ENCODE measurements around the gene HTRA3.
"Not testable (repeated sequence)": the region's sequence is repeated elsewhere in the genome, so short reads cannot be mapped to it uniquely, and the experiment has no call there.

HTRA3 gene

DNA sequence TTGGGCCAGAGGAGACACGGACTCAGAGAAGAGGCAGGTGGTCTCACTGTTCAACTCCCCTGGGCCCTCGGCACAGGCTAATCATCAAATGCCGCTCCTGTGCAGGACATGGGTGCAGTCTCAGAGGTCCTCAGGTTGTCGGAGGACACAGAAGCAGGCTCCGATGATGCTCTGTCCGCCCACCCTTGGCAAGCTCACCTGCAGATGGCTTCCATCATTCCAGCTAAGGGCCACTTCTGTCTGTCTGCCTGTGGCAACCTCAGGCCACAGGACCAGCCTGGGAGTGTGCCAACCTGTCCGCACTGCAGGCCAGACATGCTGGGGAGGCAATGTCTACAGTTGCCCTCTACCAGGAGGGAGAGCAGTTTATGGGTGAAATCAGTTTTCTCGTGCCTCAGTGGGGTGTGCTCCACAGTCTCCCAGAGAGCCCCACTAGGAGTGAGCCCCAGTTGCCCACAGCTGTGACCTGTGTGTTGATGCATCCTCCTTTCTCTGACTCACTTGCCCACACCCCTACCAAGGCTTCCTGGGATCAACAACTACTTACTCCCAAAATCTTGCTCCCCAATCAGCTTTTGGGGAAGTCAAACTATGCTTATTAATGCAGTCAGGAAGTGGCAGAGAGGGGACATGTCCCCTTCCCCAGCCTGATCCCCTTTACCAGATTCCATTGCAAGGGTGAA, 55.9 kb downstream of the HTRA3 start:
- no peak for DNase-seq (ENCODE audit: low read depth in 2 of 2)

DNA sequence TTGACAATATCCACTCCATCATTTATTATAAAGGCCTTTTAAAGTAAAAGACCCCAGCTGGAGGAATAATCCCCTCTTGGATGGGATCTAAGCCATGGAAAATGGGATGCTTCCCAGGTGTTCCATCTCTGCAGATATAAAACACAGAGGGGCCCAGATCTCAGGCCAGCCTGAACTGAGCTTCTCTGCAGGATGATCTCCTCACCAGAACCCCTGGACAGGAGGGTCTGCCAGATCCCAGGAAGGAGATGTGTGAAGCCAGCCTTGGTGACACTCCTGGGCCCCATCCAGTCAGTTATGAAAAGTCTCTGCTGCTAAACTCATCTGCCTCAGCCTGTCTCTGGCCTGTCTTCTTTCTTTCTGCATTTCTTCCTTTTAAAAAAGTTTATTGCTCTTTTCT, 56.7 kb downstream of the HTRA3 start:
- no peak for DNase-seq (ENCODE audit: low read depth in 2 of 2)

DNA sequence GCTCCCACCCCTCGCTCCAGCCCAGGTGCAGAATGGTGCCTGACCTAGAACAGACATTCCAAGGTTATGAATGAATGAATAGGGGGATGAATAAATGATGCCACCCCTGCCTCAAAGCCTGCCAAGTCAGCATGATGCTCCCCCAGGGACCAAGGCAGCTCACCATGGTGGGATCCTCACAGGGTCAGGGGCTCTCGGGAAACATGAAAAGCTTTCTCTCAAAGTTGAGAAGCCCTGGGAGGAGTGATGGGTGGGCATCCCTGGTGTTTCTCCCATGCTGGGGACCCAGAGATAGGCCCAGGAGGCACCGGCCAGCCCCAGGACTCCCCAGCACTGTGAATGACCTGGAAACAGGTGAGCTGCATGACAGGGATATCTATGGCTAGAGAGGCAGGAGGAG, 58.9 kb downstream of the HTRA3 start:
- no peak for DNase-seq (ENCODE audit: low read depth in 2 of 2)

DNA sequence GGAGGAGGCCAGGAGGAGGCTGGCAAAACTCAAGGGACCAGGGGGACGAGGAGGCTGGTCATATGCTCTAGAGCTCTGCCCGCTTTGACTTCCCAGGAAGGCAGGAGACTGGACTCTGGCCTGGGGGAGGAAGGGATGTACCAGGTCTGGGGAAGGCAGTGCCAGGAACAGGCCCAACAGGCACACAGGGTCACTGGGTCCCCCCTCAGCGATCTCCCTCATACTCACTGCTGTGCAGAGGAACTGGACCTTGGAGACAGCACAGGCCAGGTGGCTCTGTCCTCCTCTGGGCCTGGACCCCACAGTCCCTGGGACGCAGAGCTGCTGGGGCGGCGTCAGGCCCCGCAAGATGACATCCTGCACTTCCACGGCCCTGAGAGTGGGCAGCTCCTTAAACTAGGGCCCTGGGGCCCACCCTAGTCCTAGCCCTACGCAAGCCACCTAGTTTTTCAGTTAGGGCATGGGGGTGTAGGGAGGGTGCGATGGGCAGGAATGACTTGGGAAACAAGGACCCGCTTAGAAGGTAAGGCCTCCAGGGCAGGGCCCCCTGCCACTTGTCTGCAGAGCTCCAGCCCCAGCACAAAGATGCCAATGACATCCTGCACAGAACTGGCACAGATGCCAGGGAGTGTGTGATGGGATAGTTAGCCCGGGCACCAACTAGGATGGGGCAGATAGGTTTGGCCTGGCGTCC, 59.5 kb downstream of the HTRA3 start:
- DNase-seq (ENCODE audit: low read depth in 2 of 2) = no peak

DNA sequence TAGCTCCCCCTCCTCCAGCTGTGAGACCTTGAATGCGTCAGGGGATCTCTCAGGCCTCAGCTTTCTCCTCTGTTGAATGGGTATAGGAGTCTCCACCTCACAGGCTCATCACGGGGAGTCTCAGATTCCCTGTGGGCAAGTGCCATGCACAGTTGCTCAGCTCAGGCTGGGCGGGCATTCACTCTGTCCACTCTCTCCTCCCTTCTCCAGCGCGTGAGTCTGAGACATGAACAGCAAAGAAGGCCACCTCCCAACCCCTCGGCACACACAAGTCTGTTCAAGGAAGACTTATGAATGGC, 60.0 kb downstream of the HTRA3 start:
- DNase-seq (ENCODE audit: low read depth in 2 of 2) = no peak

DNA sequence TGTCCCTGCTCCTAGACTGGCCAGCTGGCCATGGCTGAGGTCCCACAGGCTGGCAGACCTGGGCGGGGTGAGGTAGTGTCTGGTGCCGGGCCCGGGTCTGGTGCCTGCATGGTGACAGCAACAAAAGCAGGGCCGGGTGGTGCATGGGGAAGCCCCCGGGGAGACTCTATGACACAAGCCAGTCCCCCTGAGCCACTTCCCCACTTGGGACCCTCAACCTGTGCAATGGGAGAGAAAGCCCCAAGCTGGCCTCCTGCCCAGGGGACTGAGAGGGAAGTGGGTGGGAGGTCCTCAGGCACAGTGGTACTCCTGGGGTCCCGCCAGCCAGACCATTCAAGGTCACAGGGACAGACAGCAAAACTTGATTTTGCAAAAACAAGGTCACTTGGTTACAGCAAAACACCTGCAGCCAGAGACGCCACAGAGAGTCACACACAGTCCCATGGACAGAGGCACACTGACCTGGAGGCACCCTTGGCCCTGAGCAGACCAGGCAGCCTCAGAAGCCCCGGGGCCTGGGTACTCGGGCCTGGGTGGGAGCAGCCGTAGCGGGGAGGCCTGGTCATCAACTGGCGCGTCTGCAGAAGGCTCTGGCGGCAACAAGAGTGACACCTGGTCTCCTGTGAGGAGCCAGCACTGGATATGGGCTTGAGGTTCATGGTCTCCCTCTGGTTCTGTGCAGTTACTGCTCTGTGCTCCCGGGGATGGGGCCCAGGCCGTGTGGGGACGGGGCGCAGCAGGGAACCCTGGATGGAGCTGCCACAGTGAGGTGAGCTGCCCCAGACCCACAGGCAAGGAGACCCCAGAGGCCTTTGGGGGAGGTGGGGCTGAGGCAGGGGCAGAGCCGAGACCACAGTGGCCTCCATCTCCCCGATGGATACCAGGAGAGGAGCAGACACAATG, 60.6 kb downstream of the HTRA3 start:
- no peak for DNase-seq (ENCODE audit: low read depth in 2 of 2)

DNA sequence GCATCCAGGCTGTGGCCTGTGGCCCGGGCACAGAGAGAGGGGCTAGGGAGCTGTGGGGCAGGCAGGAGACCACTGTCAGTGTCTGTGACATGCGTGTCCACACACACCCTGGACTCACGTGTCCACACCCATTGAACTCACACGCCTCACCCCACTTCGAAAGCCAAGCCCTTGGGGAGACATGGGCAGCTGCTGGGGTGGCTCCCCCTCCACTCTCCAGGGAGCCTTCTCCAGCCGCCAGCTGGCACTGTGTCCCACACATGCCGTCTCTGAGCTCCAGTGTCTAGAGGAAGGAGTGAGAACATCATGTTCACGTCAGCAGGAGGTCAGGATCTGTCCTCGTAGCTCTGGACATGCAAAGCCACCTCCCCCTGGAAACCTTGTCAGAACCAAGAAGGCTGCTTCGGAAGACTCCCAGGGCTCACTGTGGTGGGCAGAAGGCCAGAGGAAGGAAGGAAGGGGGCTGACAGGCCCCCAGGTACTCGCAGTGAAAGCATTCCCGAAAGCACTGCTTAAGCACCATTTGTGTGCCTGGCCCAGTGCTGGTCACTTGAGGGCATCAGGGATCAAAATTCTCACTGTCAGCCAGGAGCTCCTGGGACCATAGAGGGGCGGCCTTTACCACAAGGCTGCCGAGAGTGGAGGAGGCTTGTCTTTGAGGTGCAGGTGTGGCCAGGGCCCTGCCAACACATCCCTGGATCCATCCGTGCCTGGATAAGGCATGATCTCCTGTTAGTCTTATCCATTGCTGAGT, 61.4 kb downstream of the HTRA3 start:
- DNase-seq (ENCODE audit: low read depth in 2 of 2) = no peak

DNA sequence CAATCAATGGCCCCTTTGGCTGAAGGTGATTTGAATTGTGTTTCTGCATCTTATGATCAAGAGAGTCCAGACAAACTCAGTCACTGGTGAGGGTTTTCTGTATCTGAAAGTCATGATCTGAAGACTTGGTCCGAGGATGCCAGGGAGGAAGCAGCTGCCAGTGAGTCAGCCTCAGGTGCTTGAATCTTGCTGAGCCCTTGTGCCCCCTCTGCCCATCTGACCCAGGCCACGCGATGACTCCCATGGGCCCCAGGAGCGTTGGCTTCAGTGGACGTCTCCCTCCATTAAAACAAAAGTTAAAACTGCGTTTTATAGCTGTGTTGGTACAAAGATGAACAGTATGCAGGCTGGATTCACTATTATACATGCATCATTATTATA, 62.0 kb downstream of the HTRA3 start:
- DNase-seq (ENCODE audit: low read depth in 2 of 2) = no peak

DNA sequence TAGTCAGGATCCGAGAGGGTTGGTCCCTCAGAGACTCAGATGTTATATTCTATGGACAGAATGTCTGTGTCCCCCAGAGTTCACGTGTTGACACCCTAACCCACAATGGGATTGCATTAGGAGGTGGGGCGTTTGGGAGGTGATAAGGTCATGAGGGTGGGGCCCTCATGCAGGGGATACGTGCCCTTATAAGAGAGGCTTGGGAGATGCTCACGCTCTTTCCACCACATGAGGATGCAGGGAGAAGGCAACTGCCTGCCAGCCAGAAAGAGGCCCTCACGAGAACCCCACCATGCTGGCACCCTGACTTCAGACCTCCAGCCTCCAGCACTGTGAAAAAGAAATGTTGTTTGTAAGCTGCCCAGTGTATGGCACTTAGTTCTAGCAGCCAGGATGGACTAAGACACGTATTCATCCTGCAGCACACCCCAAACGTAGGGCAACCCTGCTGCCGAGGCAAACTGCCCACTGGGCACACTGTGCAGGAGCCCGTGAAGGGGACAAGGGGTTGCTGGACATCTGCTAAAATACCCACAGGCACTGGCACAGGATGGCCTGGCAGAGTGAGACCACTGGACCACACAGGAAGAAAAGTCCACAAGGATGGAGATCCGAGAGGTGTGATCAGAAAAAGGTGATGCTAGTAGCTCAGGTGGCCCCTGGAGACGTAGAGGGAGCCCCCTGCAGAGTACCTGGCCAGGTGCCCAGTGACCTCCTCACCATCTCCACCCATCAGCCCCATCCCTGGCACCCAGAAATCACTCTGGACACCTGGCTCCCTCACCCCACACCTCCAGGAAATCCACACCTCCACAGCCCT, 62.7 kb downstream of the HTRA3 start:
- no peak for DNase-seq (ENCODE audit: low read depth in 2 of 2)

DNA sequence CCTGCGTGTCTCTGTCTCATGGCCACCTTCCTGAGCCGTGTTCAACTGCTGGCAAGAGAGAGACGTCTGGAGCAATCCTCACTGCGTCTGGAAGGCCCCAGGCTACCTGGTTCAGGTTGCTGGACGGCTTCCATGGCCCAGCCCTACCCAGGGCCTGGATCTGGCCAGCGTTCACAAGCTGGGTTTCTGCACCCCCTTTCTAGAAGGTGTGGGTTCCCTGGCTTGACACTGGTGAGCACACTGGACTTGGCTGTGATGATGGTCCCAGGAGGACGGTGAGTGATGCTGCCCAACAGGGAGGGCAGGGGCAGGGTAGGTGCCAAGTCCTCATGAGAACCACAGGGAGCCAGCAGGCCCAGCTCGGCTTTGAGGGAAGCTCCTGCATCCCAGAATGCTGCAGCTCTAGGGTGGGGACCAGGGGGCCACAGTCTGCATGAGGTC, 63.4 kb downstream of the HTRA3 start:
- DNase-seq (ENCODE audit: low read depth in 2 of 2) = no peak

DNA sequence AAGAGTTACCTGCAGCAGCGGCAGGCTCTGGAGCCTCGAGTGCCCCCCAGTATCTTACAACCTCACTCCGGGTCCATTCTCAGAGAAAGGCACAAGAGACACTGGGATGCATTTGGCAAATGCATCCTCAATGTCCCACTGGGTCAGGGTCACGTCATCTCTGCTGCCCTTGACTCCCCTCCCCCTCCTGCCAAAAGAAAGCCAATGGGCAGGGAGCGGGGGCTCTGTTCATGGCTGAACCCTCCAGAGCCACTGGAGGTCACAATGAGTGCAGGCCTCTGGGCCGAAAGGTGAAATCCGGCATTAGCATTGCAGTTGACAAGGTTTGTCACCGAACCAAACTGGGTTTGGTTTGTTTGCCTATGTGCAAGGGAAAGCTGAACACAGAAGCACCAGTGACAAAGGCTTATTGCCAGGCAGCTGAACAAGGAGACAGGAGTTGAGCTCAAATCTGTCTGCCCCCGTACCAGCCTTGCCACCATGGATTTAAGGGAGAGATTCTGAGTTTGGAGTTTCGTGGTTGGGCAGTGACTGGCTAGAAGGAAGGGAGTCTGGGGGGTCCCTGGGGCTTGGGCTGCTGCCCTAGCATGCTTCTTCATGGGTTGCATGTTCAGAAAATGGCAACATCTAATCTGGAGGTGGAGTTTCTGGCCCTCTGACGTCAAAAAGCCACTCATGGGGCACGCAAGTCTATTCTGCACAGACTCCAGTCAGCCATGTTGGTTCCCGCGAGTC, 64.3 kb downstream of the HTRA3 start:
- DNase-seq (ENCODE audit: low read depth in 2 of 2) = no peak

DNA sequence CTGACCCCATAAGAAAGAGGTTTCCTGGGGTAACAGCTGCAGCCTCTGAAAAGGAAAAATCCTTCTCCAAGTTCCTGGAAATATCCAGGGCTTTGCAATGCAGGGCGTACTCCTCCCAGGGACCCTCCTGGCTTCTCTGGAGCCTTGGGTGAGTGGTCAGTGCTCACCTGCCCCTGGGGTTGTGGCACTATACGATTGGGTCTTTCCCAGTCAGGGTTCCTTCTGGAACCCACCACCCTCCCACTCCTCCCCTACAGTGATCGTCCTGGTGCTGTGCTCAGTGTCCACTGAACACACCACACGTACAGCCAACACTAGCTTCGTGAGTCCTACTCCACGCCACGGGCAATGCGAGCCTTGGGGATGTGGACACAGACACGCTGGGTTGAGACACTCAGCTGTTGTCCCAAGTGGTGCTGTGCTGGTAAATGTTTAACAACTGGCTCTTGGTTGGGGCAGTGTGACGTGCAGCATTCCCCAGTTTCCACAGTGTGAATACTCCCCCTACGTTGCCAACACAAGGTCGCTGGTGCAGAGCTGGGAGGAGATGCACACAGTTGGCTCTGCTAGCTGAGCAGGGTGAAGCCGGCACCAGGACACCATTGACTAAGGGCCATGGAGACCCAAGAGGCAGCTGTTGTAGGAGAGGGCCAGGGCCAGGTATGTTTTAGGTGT, 65.4 kb downstream of the HTRA3 start:
- no peak for DNase-seq (ENCODE audit: low read depth in 2 of 2)

DNA sequence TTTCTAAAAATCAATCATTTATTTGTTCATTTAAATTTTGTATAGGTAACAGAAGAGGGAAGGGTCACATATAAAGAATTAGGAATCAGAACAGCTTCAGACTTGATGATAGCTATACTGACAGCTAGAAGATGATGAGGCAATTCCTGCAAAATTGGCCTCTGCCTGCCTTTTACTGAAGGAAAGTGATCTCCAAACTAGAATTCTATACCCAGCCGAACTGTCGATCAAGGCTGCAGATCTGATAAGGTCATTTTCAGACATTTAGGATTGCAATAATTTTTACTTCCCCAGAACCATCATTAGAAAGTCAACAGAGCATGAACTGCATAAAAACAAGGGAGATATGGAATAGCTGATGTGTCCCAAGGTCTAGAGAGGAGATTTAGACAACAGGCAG, 66.3 kb downstream of the HTRA3 start:
- no peak for DNase-seq (ENCODE audit: low read depth in 2 of 2)

DNA sequence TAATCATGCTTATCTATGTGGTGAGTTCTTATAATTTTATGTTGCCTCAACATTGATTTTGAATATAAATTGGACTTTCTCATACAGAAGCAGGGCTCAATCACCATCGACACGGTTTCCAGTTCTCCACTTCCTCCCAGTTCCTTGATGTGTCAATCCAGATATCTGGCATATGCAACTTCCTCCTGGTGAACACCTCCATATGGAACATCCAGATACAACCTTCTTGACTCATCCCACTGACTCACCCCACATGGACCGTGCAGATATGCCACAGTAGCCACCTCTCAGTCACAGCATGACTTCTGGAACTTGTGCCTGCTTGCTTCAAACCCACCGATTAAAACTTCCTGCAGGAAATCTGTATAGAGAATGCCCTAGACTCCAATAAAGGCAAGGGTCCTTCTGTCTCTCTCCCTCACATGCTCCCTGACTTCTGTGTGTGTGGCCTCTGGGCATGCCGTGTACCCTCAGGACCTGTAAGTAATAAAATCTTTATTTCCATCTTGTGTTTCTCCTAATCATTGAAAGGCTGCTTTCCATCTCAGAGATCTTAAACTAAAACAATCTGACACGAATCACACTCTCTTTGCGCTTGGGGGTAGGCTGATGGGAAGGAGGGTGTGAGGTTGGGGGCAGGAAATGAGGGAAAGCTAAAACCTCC, 67.0 kb downstream of the HTRA3 start:
- no peak for DNase-seq (ENCODE audit: low read depth in 2 of 2)

DNA sequence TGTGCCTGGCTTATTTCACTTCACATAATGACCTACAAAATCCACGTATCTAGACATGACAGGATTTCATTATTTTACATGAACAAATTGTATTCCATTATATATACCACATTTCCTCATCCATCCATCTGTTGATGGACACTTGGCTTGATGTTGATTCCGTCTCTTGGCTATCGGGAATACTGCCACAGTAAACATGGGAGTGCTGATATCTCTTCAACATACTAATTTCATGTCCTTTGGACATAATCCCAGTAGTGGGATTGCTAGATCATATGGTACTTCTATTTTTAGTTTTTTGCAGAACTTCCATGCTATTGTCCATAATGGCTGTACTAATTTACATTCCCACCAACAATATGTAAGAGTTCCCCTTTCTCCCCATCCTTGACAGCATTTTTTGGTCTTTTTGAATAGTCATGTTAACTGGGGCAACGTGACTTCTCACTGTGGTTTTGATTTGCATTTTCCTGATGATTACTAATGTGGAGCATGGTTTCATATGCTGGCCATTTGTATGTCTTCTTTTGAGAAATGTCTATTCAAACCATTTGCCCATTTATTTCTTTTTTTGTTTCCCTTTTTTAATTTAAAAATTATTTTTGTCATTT, 68.9 kb downstream of the HTRA3 start:
- no peak for DNase-seq (ENCODE audit: low read depth in 2 of 2)

DNA sequence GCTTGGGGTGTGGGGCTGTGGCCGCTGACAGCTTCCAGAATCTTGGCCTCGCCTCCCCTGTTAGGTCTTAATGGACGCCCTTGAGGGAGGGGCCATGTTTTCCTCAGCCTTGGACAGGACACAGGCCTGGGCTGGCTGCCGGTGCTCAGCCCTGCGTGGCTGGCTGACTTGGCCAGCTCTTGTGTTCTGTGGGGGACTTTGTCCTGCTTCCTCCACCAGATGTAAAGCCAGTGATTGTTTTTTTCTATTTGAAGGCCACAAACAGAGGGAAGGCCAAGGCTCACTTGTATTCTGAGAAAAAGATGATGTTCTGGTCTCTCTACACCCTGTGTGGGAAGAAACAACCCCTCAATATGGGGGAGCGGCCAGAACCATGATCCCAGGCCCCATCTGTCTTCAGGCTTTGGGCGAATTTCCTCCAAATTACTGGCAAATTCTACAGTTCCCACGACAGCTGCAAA, 71.3 kb downstream of the HTRA3 start:
- DNase-seq (ENCODE audit: low read depth in 2 of 2) = no peak

DNA sequence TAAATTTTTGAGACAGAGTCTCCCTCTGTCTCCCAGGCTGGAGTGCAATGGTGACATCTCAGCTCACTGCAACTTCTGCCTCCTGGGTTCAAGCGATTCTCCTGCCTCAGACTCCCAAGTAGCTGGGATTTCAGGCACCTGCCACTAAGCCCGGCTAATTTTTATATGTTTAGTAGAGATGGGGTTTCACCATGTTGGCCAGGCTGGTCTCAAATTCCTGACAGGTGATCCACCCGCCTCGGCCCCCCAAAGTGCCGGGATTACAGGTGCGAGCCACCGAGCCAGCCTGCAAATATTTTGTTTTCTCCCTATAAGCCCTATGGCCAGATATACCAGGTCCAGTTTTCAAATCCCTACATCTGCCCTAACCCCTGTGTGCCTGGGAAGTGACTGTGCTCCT, 71.7 kb downstream of the HTRA3 start:
- DNase-seq (ENCODE audit: low read depth in 2 of 2) = not testable (repeated sequence)

DNA sequence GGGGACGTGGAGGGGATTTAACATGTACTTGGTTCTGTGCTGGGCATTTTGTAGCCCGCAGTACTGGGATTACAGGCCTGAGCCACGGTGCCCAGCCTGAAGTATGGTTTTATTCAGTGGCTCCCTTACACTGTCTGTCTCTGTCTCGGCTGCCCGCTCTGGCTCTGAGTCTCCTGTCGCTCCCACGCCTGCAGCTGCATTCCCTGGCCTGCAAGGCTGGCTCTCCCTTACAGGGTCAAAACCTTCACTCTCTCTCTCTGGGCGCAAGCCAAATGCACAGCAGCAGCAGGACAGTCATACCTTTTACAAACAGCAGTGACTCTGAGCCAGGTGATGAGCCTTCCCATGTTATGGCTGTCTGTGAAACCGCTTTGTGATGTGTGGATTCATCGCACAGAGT, 72.1 kb downstream of the HTRA3 start:
- DNase-seq (ENCODE audit: low read depth in 2 of 2) = no peak

All from stimulated activated CD8-positive, alpha-beta memory T cell treated with anti-CD3 and anti-CD28 coated beads, Interleukin-15, amount 100 ng/mL, for 48 hours (primary cell).